Activated CD8-positive, alpha-beta memory T cell treated with anti-CD3 and anti-CD28 coated beads for 24 hours (primary cell): ENCODE data around the gene GALT.

Experiments used
- DNase-seq: peaks from one replicate; pipeline ENCODE4 v3.0.0-alpha.2; 2020

Gene GALT

GRCh38 chr9:34646211-34647083 lies at the start of gene GALT:
TSS of gene GALT (plus strand) at chr9:34646675. CDS start at chr9:34646705, 30 bp downstream.
- DNase-seq = peak; percentile 99

GRCh38 chr9:34599546-34599945 lies 46.9 kb upstream of the GALT start:
- DNase-seq = no peak

GRCh38 chr9:34600908-34601307 lies 45.6 kb upstream of the GALT start:
- DNase-seq = no peak

- DNase-seq = no peak
Observed at GRCh38 chr9:34601937-34602573, 44.4 kb upstream of the GALT start.

- DNase-seq = peak; percentile 93
Observed at GRCh38 chr9:34603610-34604231, 42.8 kb upstream of the GALT start.

GRCh38 chr9:34606190-34606589 lies 40.3 kb upstream of the GALT start:
- no peak for DNase-seq

GRCh38 chr9:34606905-34607304 lies 39.6 kb upstream of the GALT start:
- no peak for DNase-seq

- no peak for DNase-seq
Observed at GRCh38 chr9:34607331-34607730, 39.1 kb upstream of the GALT start.

GRCh38 chr9:34610434-34611206 lies 35.9 kb upstream of the GALT start:
- DNase-seq = no peak

GRCh38 chr9:34611251-34611810 lies 35.1 kb upstream of the GALT start:
- DNase-seq = no peak

- peak; percentile 94 for DNase-seq
Observed at GRCh38 chr9:34611811-34612787, 34.4 kb upstream of the GALT start, which contains the start of gene RPP25L. TSS of gene RPP25L (minus strand) at chr9:34612097. CDS start at chr9:34611296, 801 bp downstream.

- peak; percentile 86 for DNase-seq
Observed at GRCh38 chr9:34612788-34613390, 33.6 kb upstream of the GALT start.

GRCh38 chr9:34615132-34615531 lies 31.3 kb upstream of the GALT start:
- no peak for DNase-seq

GRCh38 chr9:34620061-34620994 lies 26.1 kb upstream of the GALT start, which contains the start of gene DCTN3:
TSS of gene DCTN3 (minus strand) at chr9:34620495. CDS start at chr9:34620464, 31 bp downstream.
- peak; percentile 90 for DNase-seq

GRCh38 chr9:34623374-34624235 lies 22.9 kb upstream of the GALT start:
- DNase-seq = no peak

- no peak for DNase-seq
Observed at GRCh38 chr9:34624475-34625185, 21.8 kb upstream of the GALT start.

- no peak for DNase-seq
Observed at GRCh38 chr9:34625186-34625486, 21.3 kb upstream of the GALT start.
